Neural cell (in vitro differentiated cells): ENCODE measurements around the gene UGT2A3. TPM values are rescaled to one million over a fixed set of nuclear protein-coding genes. Genes with fewer than 3 reads are reported as not detected.

ENCODE experiments used
- H2AFZ ChIP-seq: fragments of 200-600, 300-800 bp; sonication (generic), shearing (Covaris generic); 2 replicates; pipeline ENCODE4 v1.6.0; 2014; ENCODE audit warnings: low read depth, mild to moderate bottlenecking, antibody characterized with exemption, low read length, moderate library complexity
- H3F3A ChIP-seq: fragments of 200-600 bp; shearing (Covaris generic); 2 replicates; pipeline ENCODE4 v1.6.1; 2016; ENCODE audit warnings: mild to moderate bottlenecking, moderate library complexity, mixed read lengths, antibody characterized with exemption, low read length; ENCODE audit not compliant: insufficient read depth, poor library complexity, severe bottlenecking
- H3K27ac ChIP-seq: fragments of 200-600, 300-800 bp; sonication (generic), shearing (Covaris generic); 2 replicates; pipeline ENCODE4 v1.5.1; 2014; ENCODE audit warnings: mild to moderate bottlenecking, low read length, moderate library complexity
- H3K27me3 ChIP-seq: fragments of 300-800, 200-600 bp; sonication (generic), shearing (Covaris generic); 2 replicates; pipeline ENCODE4 v1.6.0; 2014; ENCODE audit warnings: mild to moderate bottlenecking, low read depth, low read length, moderate library complexity; ENCODE audit not compliant: insufficient read depth
- H3K36me3 ChIP-seq: fragments of 300-800, 200-600 bp; sonication (generic), shearing (Covaris generic); 2 replicates; pipeline ENCODE4 v1.5.1; 2014; ENCODE audit warnings: mild to moderate bottlenecking, antibody characterized with exemption, low read length, moderate library complexity; ENCODE audit not compliant: insufficient read depth
- H3K4me2 ChIP-seq: fragments of 300-800, 200-600 bp; sonication (generic), shearing (Covaris generic); 2 replicates; pipeline ENCODE4 v1.6.0; 2014; ENCODE audit warnings: mild to moderate bottlenecking, low read length
- H3K4me3 ChIP-seq: fragments of 300-800, 200-600 bp; sonication (generic), shearing (Covaris generic); 2 replicates; pipeline ENCODE4 v1.5.1; 2014; ENCODE audit warnings: mild to moderate bottlenecking, low read length, moderate library complexity
- H3K79me2 ChIP-seq: fragments of 200-600 bp; shearing (Covaris generic); replicated peaks from 2 replicates; pipeline ENCODE4 v1.6.0; 2014; ENCODE audit warnings: mild to moderate bottlenecking, low read length, moderate library complexity; ENCODE audit not compliant: insufficient read depth
- H3K9ac ChIP-seq: fragments of 300-800, 200-600 bp; sonication (generic), shearing (Covaris generic); 2 replicates; pipeline ENCODE4 v1.6.1; 2016; ENCODE audit warnings: mild to moderate bottlenecking, low read length, mixed read lengths
- H3K9me2 ChIP-seq: fragments of 200-600 bp; shearing (Covaris generic); 2 replicates; pipeline ENCODE4 v1.6.1; 2016; ENCODE audit warnings: mild to moderate bottlenecking, low read length, mixed read lengths; ENCODE audit not compliant: insufficient read depth
- H3K9me3 ChIP-seq: fragments of 200-600, 300-800 bp; sonication (generic), shearing (Covaris generic); 2 replicates; pipeline ENCODE4 v1.6.1; 2016; ENCODE audit warnings: mild to moderate bottlenecking, mixed run types, low read length, moderate library complexity, mixed read lengths
- H4K20me1 ChIP-seq: fragments of 200-600 bp; shearing (Covaris generic); 2 replicates; pipeline ENCODE4 v1.6.1; 2016; ENCODE audit warnings: mild to moderate bottlenecking, mixed run types; ENCODE audit not compliant: insufficient read depth
- EP300 ChIP-seq: fragments of 450-650 bp; conservative IDR thresholded peaks from 2 replicates; pipeline ENCODE4 v1.6.1; 2014; ENCODE audit warnings: antibody characterized with exemption, mild to moderate bottlenecking, moderate library complexity; ENCODE audit not compliant: poor library complexity, severe bottlenecking
- EZH2 ChIP-seq: fragments of 200-600, 300-800 bp; shearing (Covaris generic), sonication (generic); IDR thresholded peaks from 2 replicates; pipeline ENCODE4 v1.6.1; 2014; ENCODE audit warnings: antibody characterized with exemption, low read length, borderline replicate concordance, mild to moderate bottlenecking; ENCODE audit not compliant: insufficient read depth, poor library complexity, severe bottlenecking
- MXI1 ChIP-seq: fragments of 450-650 bp; conservative IDR thresholded peaks from 2 replicates; pipeline ENCODE4 v1.6.1; 2014; ENCODE audit warnings: antibody characterized with exemption, mild to moderate bottlenecking; ENCODE audit not compliant: poor library complexity, severe bottlenecking
- POLR2AphosphoS5 ChIP-seq: IDR thresholded peaks from 2 replicates; pipeline ENCODE4 v1.6.1; 2012
- RAD21 ChIP-seq: fragments of 450-650 bp; conservative IDR thresholded peaks from 2 replicates; pipeline ENCODE4 v1.6.1; 2014; ENCODE audit warnings: antibody characterized with exemption, mild to moderate bottlenecking, moderate library complexity
- REST ChIP-seq: IDR thresholded peaks from 2 replicates; pipeline ENCODE4 v1.6.1; 2012; ENCODE audit warnings: borderline replicate concordance
- SMC3 ChIP-seq: fragments of 450-650 bp; conservative IDR thresholded peaks from 2 replicates; pipeline ENCODE4 v1.6.1; 2014; ENCODE audit warnings: antibody characterized with exemption, mild to moderate bottlenecking, moderate library complexity; ENCODE audit not compliant: poor library complexity
- TAF1 ChIP-seq: IDR thresholded peaks from 2 replicates; pipeline ENCODE4 v1.6.1; 2012; ENCODE audit warnings: low read depth
- polyA plus RNA-seq: library from polyadenylated mRNA; depleted of rRNA; stranded (reverse); fragments of >200 nt; gene quantifications from 2 replicates; pipeline ENCODE4 v1.2.3, GENCODE V29; 2014
- TF ChIP-seq, protein P1 (sequence below): fragments of 450-650 bp; IDR thresholded peaks from 2 replicates; pipeline ENCODE4 v1.5.1; 2014; ENCODE audit warnings: antibody characterized with exemption, mild to moderate bottlenecking, moderate library complexity; ENCODE audit not compliant: poor library complexity, severe bottlenecking

UGT2A3 gene
- polyA plus RNA-seq, 1 donor from 2014 or later, result not detected

DNA sequence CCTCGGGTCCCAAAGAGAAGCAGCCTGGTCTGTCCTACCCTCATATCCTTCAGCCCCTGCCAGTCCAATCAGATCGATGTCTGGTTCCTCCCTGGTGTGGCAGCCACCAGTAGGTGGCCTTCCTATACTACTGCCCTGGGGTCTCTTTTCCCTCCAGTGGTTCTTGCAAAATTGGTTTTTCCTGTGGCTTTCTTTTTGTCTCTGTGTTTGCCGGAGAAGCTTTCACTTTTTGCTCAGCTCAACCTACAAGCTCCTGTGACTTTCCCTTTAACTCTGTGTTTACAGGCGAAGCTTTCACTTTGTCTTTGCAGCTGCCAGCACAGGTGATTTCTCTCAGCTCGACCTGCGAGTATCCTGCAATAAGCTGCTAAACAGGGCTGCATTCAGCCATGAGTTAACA lies 46.8 kb downstream of the UGT2A3 start:
- Histone ChIP-seq H3K9ac (no peak overlapping the region), H3K9me2 (no peaks in the 10 kb centered on the region), H2AFZ (no peak overlapping the region), H3K79me2 (no peaks in the 10 kb centered on the region), H4K20me1 (no peaks in the 10 kb centered on the region), H3K9me3 (no peaks in the 10 kb centered on the region), H3F3A (no peaks in the 10 kb centered on the region), H3K27me3 (no peaks in the 10 kb centered on the region), H3K36me3 (no peaks in the 10 kb centered on the region), H3K27ac (no peak overlapping the region), H3K4me2 (no peak overlapping the region), H3K4me3 (no peak overlapping the region)
- TF ChIP-seq SMC3 (no peak), POLR2AphosphoS5 (no peak), TAF1 (no peak), MXI1 (no peak), EP300 (no peak), RAD21 (no peak), REST (no peak), EZH2 (no peak)
- TF ChIP-seq, protein P1, sequence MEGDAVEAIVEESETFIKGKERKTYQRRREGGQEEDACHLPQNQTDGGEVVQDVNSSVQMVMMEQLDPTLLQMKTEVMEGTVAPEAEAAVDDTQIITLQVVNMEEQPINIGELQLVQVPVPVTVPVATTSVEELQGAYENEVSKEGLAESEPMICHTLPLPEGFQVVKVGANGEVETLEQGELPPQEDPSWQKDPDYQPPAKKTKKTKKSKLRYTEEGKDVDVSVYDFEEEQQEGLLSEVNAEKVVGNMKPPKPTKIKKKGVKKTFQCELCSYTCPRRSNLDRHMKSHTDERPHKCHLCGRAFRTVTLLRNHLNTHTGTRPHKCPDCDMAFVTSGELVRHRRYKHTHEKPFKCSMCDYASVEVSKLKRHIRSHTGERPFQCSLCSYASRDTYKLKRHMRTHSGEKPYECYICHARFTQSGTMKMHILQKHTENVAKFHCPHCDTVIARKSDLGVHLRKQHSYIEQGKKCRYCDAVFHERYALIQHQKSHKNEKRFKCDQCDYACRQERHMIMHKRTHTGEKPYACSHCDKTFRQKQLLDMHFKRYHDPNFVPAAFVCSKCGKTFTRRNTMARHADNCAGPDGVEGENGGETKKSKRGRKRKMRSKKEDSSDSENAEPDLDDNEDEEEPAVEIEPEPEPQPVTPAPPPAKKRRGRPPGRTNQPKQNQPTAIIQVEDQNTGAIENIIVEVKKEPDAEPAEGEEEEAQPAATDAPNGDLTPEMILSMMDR, result no peak

- Histone ChIP-seq H3K79me2 (no peaks in the 10 kb centered on the region), H3K9me2 (no peaks in the 10 kb centered on the region), H3K27ac (no peak overlapping the region), H4K20me1 (no peaks in the 10 kb centered on the region), H3K4me3 (no peak overlapping the region), H3K27me3 (no peaks in the 10 kb centered on the region), H3F3A (no peaks in the 10 kb centered on the region), H3K9ac (no peak overlapping the region), H2AFZ (no peak overlapping the region), H3K9me3 (no peaks in the 10 kb centered on the region), H3K36me3 (no peaks in the 10 kb centered on the region), H3K4me2 (no peak overlapping the region)
- no peak for TF ChIP-seq SMC3
- TF ChIP-seq, protein P1, result no peak
- TF ChIP-seq TAF1, result no peak
- no peak for TF ChIP-seq POLR2AphosphoS5
- TF ChIP-seq EP300, result no peak
- no peak for TF ChIP-seq RAD21
- no peak for TF ChIP-seq MXI1
- TF ChIP-seq REST, result no peak
- no peak for TF ChIP-seq EZH2
Measured at GRCh38 chr4:68896749-68897148, 54.9 kb downstream of the UGT2A3 start.
